Ishikawa (cell line): ENCODE measurements around the gene RHCG.

Experiments
- CEBPB ChIP-seq: IDR thresholded peaks from 2 replicates; pipeline ENCODE4 v1.6.1; 2012
- CREB1 ChIP-seq: IDR thresholded peaks from 2 replicates; pipeline ENCODE4 v1.6.1; 2012; ENCODE audit warnings: low read depth
- EGR1 ChIP-seq: IDR thresholded peaks from 2 replicates; pipeline ENCODE4 v1.6.1; 2012
- EP300 ChIP-seq: IDR thresholded peaks from 2 replicates; pipeline ENCODE4 v1.6.1; 2012; ENCODE audit warnings: borderline replicate concordance
- FOXM1 ChIP-seq: IDR thresholded peaks from 2 replicates; pipeline ENCODE4 v1.6.1; 2012; ENCODE audit warnings: low read depth, borderline replicate concordance
- MAX ChIP-seq: IDR thresholded peaks from 2 replicates; pipeline ENCODE4 v1.6.1; 2012
- NFIC ChIP-seq: IDR thresholded peaks from 2 replicates; pipeline ENCODE4 v1.6.1; 2012
- RAD21 ChIP-seq: IDR thresholded peaks from 2 replicates; pipeline ENCODE4 v1.6.1; 2012; ENCODE audit warnings: low read depth
- REST ChIP-seq: IDR thresholded peaks from 2 replicates; pipeline ENCODE4 v1.6.1; 2012; ENCODE audit warnings: low read depth, mild to moderate bottlenecking
- TAF1 ChIP-seq: IDR thresholded peaks from 2 replicates; pipeline ENCODE4 v1.6.1; 2012; ENCODE audit warnings: low read depth, mild to moderate bottlenecking
- TCF12 ChIP-seq: IDR thresholded peaks from 2 replicates; pipeline ENCODE4 v1.6.1; 2012; ENCODE audit warnings: low read depth
- TEAD4 ChIP-seq: IDR thresholded peaks from 2 replicates; pipeline ENCODE4 v1.6.1; 2012
- YY1 ChIP-seq: IDR thresholded peaks from 2 replicates; pipeline ENCODE4 v1.6.1; 2012; ENCODE audit warnings: low read depth
- ZBTB7A ChIP-seq: IDR thresholded peaks from 2 replicates; pipeline ENCODE4 v1.6.1; 2012; ENCODE audit warnings: low read depth
- TF ChIP-seq, protein P1 (sequence below): IDR thresholded peaks from 2 replicates; pipeline ENCODE4 v1.6.1; 2012

Gene RHCG

GRCh38 chr15:89439764-89440163 is 56.6 kb downstream of the RHCG start:
- no peak for TF ChIP-seq CREB1
- TF ChIP-seq TAF1, result no peak
- no peak for TF ChIP-seq ZBTB7A
- TF ChIP-seq FOXM1, result no peak
- TF ChIP-seq, protein P1, sequence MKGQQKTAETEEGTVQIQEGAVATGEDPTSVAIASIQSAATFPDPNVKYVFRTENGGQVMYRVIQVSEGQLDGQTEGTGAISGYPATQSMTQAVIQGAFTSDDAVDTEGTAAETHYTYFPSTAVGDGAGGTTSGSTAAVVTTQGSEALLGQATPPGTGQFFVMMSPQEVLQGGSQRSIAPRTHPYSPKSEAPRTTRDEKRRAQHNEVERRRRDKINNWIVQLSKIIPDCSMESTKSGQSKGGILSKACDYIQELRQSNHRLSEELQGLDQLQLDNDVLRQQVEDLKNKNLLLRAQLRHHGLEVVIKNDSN, result no peak
- no peak for TF ChIP-seq MAX
- TF ChIP-seq YY1, result no peak
- no peak for TF ChIP-seq RAD21
- no peak for TF ChIP-seq CEBPB
- TF ChIP-seq TCF12, result no peak

DNA sequence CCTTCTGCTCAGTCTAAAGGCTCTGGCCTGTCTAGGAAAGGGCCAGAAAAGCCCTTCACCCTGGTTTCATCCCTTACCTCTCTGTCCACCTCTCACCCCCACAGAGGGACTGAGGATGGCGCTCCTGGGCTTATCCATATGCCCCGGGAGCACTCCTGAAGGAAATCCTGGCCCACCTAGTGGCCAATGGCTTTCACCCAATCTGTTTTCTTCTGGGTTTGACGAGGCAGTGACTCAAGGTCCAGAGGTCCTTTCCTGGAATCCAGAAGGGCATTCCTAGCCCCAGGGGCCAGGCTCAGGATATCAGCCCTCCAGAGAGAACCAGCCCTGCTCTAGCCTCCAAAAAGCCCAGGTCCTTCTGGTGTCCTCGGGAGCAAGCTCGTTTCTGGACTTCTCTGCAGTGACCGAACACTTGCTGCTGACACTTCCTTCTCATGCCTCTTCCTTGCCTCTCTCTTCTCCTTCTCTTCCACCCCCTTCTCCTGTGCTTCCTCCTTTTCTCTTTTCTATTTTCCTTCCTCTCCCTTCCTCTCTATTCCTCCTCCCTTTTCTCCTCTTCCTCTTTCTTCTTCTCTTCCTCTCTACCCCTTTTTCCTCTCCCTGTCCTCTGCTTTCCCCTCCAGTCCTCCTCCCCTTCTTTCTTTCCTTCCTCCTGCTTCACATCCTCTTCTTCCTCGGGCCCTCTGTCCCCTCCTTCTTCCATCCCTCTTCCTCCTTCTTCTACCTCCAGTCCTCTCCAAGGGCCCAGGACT is 59.6 kb downstream of the RHCG start:
- no peak for TF ChIP-seq MAX
- TF ChIP-seq CEBPB, result no peak
- TF ChIP-seq EGR1, result no peak
- TF ChIP-seq YY1, result no peak
- no peak for TF ChIP-seq ZBTB7A
- TF ChIP-seq TAF1, result no peak
- TF ChIP-seq RAD21, result no peak

DNA sequence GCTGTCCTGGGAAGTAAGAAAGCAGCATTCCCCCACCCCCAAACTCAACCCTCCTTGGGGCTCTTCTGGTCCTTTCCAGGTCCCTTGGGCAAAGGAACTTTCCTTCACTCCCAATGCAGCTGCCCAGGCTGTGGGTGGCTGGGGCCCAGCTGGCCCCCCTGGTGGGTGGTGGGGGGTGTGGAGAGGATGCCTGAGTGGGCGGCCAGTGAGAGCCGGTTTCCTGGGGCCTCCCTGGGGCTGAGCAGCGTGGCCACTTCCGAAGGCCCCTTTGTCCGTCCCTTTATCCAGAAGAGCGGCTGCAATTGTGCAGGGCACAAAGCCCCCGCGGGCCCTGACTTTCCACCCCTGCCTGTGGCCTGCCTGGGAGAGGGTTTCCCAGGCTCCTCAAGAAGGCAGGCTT is 61.0 kb downstream of the RHCG start:
- TF ChIP-seq EGR1 (no peak), TEAD4 (no peak), ZBTB7A (no peak), CEBPB (no peak), FOXM1 (no peak), RAD21 (no peak), TCF12 (no peak), CREB1 (no peak), MAX (no peak), YY1 (no peak)
- TF ChIP-seq, protein P1, result no peak

DNA sequence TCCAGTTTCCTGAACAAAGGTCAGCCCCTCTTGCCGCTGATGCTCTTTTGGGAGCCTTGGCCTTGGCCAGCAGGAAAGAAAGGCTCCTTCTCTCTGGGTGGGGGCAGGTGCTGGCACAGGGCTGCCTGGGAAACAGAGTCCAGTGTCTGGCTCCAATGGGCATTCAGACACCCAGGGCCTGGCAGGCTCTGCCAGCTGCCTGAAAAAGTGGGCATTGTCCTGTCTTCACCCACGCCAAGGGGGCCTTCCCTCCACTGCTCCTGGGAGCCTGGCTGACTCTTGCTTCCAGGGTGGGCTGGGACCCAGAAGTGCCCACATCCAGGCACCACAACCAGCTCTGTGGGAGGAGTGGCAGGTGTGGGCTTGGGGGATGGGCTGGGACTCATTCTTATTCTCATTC is 62.7 kb downstream of the RHCG start:
- no peak for TF ChIP-seq CEBPB
- no peak for TF ChIP-seq MAX
- TF ChIP-seq RAD21, result no peak
- TF ChIP-seq TAF1, result no peak
- TF ChIP-seq TCF12, result no peak
- no peak for TF ChIP-seq EP300
- no peak for TF ChIP-seq NFIC
- TF ChIP-seq EGR1, result no peak
- no peak for TF ChIP-seq YY1

- TF ChIP-seq YY1 (no peak), RAD21 (peak; percentile 82), TAF1 (no peak), EGR1 (no peak), TEAD4 (no peak), MAX (peak; percentile 54), FOXM1 (no peak), ZBTB7A (no peak), EP300 (no peak), NFIC (no peak), CREB1 (no peak), REST (no peak), TCF12 (peak; percentile 46; the same call in 1 of the 2 replicates)
- TF ChIP-seq, protein P1, result no peak
These were observed 65.6 kb downstream of the RHCG start for GRCh38 chr15:89430530-89431341.

GRCh38 chr15:89429986-89430385 is 66.4 kb downstream of the RHCG start:
- no peak for TF ChIP-seq TAF1
- TF ChIP-seq EP300, result no peak
- no peak for TF ChIP-seq NFIC
- no peak for TF ChIP-seq CEBPB
- TF ChIP-seq MAX, result no peak
